Esophagus muscularis mucosa (tissue), 4 donors: ENCODE measurements around the gene SH3BGRL2.
"Not testable (repeated sequence)": the region's sequence is repeated elsewhere in the genome, so short reads cannot be mapped to it uniquely, and the experiment has no call there.

Experiments used
- CTCF ChIP-seq, 3 experiments: fragments of 200-600 bp in 2 of 3; fragments of 450-650 bp in 1 of 3; sonication (generic) in 2 of 3; IDR thresholded peaks; one replicate each; pipeline ENCODE4 v1.5.1; 2017 to 2019; ENCODE audit warnings: antibody characterized with exemption in 3 of 3, mild to moderate bottlenecking in 2 of 3, moderate library complexity in 1 of 3
- EP300 ChIP-seq: sonication (generic); formaldehyde crosslinking; IDR thresholded peaks from one replicate; pipeline ENCODE4 v1.6.1; 2017; ENCODE audit warnings: antibody characterized with exemption
- POLR2AphosphoS5 ChIP-seq, 2 donors: sonication (generic); formaldehyde crosslinking; IDR thresholded peaks; one replicate each; pipeline ENCODE4 v1.6.1; 2017; ENCODE audit warnings: antibody characterized with exemption in 2 of 2

- TF ChIP-seq CTCF (IDR thresholded peaks at IDR 0.05); POLR2AphosphoS5 (IDR thresholded peaks at IDR 0.05); EP300: not testable (repeated sequence)
Measured at GRCh38 chr6:79682682-79683081, 51.6 kb downstream of the SH3BGRL2 start.
